Activated naive CD8-positive, alpha-beta T cell treated with anti-CD3 and anti-CD28 coated beads for 36 hours (primary cell): ENCODE measurements around the gene NDUFB2. TPM values are rescaled to one million over a fixed set of nuclear protein-coding genes. Genes with fewer than 3 reads are reported as not detected.
"Not testable (repeated sequence)": the region's sequence is repeated elsewhere in the genome, so short reads cannot be mapped to it uniquely, and the experiment has no call there.

Experiments used
- DNase-seq: peaks from one replicate; pipeline ENCODE4 v3.0.0; 2021
- H3K27ac Mint-ChIP-seq: one replicate; pipeline ENCODE4 v1.8.0; 2022; ENCODE audit warnings: mild to moderate bottlenecking, moderate library complexity, mixed read lengths
- H3K27me3 Mint-ChIP-seq: one replicate; pipeline ENCODE4 v1.8.0; 2022; ENCODE audit warnings: mild to moderate bottlenecking, mixed read lengths
- H3K36me3 Mint-ChIP-seq: one replicate; pipeline ENCODE4 v1.8.0; 2021; ENCODE audit warnings: mild to moderate bottlenecking, mixed read lengths
- H3K4me1 Mint-ChIP-seq: one replicate; pipeline ENCODE4 v1.8.0; 2021; ENCODE audit warnings: mixed read lengths
- H3K4me3 Mint-ChIP-seq: one replicate; pipeline ENCODE4 v1.8.0; 2022; ENCODE audit warnings: mild to moderate bottlenecking, moderate library complexity, mixed read lengths
- H3K9me3 Mint-ChIP-seq: one replicate; pipeline ENCODE4 v1.8.0; 2022; ENCODE audit warnings: mixed read lengths
- total RNA-seq, 2 experiments: library from RNA; stranded (reverse); gene quantifications; one replicate each; pipeline ENCODE4 v1.2.3, GENCODE V29; 2021

Gene NDUFB2
- total RNA-seq, 2 experiments from 2014 or later, result 175 to 196 TPM

DNA sequence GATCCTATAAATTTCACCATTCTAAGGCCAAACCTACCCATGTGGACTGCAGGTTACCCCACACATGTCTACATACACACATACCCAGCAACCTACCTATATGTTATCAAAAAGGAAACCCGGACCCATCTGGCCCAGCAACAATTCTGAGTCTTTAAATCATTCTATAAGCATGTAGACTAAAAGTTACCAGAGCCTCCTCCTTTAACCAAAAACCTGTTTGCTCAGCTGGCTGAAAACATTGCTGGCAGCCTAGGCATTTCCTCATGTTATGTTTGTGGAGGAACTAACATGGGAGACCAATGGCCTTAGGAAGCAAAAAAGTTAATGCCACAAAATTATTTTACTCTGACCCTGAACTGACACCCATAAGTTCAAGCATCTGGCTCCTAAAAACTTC is 29.0 kb upstream of the NDUFB2 start:
- H3K27me3 Mint-ChIP-seq, result no peaks in the 10 kb centered on the region
- no peaks in the 10 kb centered on the region for H3K36me3 Mint-ChIP-seq
- H3K4me3 Mint-ChIP-seq, result no peak overlapping the region
- no peak for DNase-seq
- no peak overlapping the region for H3K27ac Mint-ChIP-seq
- H3K4me1 Mint-ChIP-seq, result peaks cover 5% of the 10 kb centered on the region
- H3K9me3 Mint-ChIP-seq, result peaks cover 1% of the 10 kb centered on the region

DNA sequence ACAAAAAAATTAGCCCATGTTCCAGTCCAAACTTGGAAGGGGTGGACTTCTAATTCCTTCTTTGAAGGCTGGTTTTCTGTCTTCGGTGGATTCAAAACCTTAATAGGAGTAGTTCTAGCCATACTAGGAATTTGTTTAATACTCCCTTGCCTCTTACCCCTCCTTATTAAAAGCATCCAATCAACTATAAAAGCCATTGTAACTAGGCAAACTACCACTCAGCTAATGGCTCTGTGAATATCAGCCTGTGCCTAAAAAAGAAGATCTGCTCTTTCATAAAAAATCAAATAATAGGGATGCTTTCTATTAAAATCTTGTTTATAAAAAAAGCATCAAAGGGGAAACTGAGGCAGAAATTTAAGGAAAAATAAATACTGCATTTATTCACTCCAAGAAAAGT is 27.9 kb upstream of the NDUFB2 start:
- H3K27ac Mint-ChIP-seq, result no peak overlapping the region
- H3K9me3 Mint-ChIP-seq, result no peaks in the 10 kb centered on the region
- no peak for DNase-seq
- no peaks in the 10 kb centered on the region for H3K27me3 Mint-ChIP-seq
- no peak overlapping the region for H3K4me3 Mint-ChIP-seq
- peaks cover 7% of the 10 kb centered on the region for H3K4me1 Mint-ChIP-seq
- H3K36me3 Mint-ChIP-seq, result no peaks in the 10 kb centered on the region

DNA sequence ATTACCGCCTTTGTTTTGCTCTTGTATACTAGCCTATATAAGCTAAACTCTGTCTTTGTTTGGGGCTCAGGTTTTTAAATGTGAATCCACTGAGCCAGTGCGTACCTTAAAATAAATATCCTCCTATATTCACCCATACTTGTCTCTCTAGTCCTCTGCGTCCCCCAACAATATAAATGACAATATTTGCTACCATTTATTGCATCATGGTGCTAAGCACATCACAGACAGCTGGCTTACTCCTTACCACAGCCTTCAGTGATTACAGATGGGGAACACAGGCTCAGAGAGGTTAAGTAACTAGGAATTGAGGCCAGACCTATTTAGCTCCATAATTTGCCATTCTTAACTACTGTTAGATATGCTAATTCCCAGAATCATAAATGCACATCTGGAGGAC is 27.2 kb upstream of the NDUFB2 start:
- no peaks in the 10 kb centered on the region for H3K36me3 Mint-ChIP-seq
- H3K27me3 Mint-ChIP-seq, result no peaks in the 10 kb centered on the region
- H3K4me3 Mint-ChIP-seq, result no peak overlapping the region
- no peaks in the 10 kb centered on the region for H3K9me3 Mint-ChIP-seq
- no peak for DNase-seq
- H3K4me1 Mint-ChIP-seq, result peaks cover 13% of the 10 kb centered on the region
- no peak overlapping the region for H3K27ac Mint-ChIP-seq

DNA sequence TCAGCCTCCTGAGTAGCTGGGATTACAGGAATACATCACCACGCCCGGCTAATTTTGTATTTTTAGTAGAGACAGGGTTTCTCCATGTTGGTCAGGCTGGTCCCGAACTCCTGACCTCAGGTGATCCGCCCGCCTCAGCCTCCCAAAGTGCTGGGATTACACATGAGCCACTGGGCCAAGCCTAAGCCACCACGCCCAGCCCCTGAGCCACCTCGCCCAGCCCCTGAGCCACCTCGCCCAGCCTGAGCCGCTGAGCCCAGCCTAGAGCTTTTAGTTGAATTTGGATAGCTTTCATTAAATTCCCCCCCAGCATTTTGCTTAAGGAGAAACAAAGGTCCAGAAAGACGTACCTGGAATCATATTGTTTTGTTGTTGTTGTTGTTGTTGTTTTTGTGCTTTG is 26.6 kb upstream of the NDUFB2 start:
- not testable (repeated sequence) for H3K27ac Mint-ChIP-seq, DNase-seq, H3K9me3 Mint-ChIP-seq, H3K4me3 Mint-ChIP-seq, H3K27me3 Mint-ChIP-seq, H3K36me3 Mint-ChIP-seq
- H3K4me1 Mint-ChIP-seq, result peaks cover 17% of the 10 kb centered on the region

DNA sequence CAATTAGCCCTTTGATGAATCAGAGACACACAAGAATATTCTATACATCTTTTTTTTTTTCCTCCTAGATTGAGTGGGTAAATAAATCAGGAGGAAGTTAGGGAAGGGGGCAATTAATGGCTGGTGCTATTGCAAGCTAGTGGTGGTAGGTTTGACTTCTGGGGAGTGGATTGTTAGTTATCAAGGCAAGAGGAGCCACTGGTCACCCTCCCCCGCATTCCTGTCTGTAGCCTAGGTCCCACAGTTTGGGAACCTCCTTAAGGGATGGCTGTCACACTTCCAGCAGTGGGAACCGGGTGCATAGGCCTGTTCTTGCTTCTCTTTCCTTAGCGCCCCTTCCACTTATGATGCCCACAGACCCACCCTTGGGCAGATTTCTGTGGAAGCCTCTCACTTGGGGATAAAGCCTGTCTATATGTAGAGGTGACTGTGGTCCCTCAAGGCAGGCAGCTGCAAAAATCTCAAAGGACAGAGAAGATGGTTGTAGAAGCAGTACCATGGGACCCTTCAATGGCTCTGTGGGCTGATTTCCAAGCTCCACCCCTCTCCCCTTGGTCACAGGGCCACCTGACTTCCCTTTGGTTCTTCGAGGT is 26.1 kb upstream of the NDUFB2 start:
- Mint-ChIP-seq H3K4me3 (no peak overlapping the region), H3K27me3 (no peaks in the 10 kb centered on the region), H3K27ac (no peak overlapping the region), H3K9me3 (no peaks in the 10 kb centered on the region), H3K4me1 (peaks cover 21% of the 10 kb centered on the region), H3K36me3 (peaks cover 4% of the 10 kb centered on the region)
- no peak for DNase-seq

DNA sequence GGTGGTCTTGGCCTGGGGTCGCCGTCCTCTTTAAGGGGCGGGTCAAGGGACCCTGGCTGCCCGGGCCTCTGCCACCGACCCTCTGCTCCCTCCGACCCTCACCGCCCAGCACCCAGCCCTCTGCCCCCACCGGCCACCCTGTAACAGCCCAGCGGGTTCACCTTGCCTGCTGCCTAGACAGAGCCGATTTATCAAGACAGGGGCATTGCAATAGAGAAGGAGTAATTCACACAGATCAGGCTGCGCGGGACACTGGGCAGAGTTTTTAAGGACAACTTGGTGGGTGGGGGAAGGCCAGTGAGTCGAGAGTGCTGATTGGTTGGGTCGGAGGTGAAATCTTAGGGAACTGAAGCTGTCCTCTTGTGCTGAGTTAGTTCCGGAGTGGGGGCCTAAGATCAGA is 24.5 kb upstream of the NDUFB2 start:
- Mint-ChIP-seq H3K9me3 (no peaks in the 10 kb centered on the region), H3K27ac (peak overlapping the region; percentile 76), H3K27me3 (no peaks in the 10 kb centered on the region), H3K4me3 (peak overlapping the region; percentile 74), H3K36me3 (peaks cover 10% of the 10 kb centered on the region), H3K4me1 (peaks cover 27% of the 10 kb centered on the region)
- DNase-seq, result no peak

DNA sequence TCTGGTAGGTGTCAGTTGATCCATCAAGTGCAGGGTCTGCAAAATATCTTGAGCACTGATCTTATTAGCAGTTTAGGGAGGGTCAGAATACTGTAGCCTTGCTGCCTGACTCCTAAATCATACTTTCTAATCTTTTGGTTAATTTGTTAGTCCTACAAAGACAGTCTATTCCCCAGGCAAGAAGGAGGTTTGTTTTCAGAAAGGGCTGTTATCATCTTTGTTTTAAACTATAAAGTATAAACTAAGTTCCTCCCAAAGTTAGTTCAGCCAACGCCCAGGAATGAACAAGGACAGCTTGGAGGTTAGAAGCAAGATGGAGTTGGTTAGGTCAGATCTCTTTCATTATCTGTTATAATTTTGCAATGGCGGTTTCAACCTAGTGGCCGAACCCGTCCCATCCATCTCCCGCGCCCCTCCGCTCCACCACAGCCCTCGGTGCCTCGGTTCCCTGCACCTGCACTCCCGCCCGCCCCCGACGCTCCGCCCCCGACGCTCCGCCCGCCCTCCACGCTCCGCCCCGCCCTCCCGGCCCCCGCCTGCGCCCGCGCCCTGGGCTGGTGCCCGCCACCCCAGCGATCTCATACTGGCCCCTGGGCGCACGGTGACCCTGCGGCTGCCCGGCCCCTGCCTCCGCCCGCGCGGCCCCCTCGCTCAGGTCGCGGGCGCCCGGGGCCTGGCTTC is 24.0 kb upstream of the NDUFB2 start, which contains the start of gene ADCK2:
ADCK2 (plus strand) TSS at position 564 of the 681 bp plus-strand sequence. CDS start 386 bp downstream, outside the sequence.
- H3K27me3 Mint-ChIP-seq, result no peaks in the 10 kb centered on the region
- peaks cover 10% of the 10 kb centered on the region for H3K36me3 Mint-ChIP-seq
- DNase-seq, result peak; percentile 65
- H3K4me1 Mint-ChIP-seq, result peaks cover 27% of the 10 kb centered on the region
- H3K27ac Mint-ChIP-seq, result peak within 1 kb of the TSS; percentile 76
- no peaks in the 10 kb centered on the region for H3K9me3 Mint-ChIP-seq
- peak within 1 kb of the TSS; percentile 89 for H3K4me3 Mint-ChIP-seq

DNA sequence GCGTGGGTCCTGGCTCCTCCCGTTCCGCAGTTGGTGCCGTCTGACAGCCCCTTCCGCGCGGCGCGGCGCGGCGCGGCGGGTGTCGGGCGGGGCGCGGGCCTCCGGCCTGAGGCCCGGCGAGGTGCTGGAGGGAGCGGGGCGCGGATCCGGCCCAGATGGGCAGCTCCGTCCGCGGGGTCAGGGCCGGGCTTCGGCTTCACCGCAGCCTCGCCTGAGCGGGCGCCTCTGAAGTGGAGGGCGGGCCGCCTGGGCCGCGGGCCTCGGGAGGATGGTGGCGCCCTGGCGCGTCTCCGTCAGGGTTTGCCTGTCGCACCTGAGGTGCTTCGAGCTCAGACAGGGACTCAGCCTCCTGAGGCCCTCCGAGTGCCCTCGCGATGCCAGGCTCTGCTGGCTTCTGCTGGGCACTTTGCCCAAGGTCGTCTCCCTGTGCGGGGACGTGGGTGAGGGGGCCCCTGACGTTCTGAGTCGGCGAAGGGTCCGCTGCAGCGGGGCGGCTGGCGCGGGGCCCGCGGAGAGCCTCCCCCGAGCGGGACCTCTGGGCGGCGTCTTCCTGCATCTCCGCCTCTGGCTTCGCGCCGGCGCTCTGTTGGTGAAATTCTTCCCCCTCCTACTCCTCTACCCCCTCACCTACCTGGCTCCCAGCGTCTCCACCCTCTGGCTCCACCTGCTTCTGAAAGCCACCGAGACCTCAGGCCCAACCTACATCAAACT is 23.3 kb upstream of the NDUFB2 start:
- Mint-ChIP-seq H3K4me1 (peaks cover 27% of the 10 kb centered on the region), H3K4me3 (peak overlapping the region; percentile 89), H3K9me3 (no peaks in the 10 kb centered on the region), H3K27me3 (no peaks in the 10 kb centered on the region), H3K27ac (peak overlapping the region; percentile 76), H3K36me3 (peaks cover 10% of the 10 kb centered on the region)
- DNase-seq, result peak; percentile 63

DNA sequence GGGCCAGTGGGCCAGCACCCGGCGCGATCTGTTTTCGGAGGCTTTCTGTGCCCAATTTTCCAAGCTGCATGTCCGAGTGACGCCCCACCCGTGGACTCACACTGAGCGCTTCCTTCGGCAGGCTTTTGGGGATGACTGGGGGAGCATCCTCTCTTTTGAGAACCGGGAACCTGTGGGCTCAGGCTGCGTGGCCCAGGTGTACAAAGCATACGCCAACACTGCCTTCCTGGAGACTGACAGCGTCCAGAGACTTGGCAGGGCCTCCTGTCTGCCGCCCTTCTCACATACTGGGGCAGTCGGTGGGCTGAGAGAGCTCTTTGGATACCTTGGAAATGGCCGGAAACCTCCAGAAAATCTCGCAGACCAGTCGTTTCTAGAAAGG is 22.7 kb upstream of the NDUFB2 start:
- Mint-ChIP-seq H3K36me3 (peaks cover 14% of the 10 kb centered on the region), H3K4me1 (peaks cover 27% of the 10 kb centered on the region), H3K9me3 (no peaks in the 10 kb centered on the region), H3K27me3 (no peaks in the 10 kb centered on the region), H3K27ac (peak overlapping the region; percentile 76), H3K4me3 (peak overlapping the region; percentile 89)
- DNase-seq, result no peak

DNA sequence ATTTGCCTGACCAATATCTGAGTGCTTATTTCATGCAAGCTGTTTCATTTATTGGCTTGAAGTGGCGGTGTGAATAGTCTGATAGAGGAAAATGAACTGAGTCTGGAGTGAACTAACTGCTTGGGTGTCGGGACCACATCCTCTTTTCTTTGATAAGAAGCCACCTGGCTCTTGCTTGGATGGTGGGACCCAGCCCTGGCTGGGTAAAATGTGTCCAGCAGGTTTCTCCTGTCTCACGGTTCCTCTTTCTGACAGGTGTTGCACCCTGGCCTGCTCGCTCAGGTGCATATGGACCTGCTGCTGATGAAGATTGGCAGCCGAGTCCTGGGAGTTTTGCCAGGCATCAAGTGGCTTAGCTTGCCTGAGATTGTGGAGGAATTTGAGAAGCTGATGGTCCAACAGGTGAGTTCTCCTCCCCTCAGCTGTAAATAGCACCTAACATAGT is 22.1 kb upstream of the NDUFB2 start:
- no peak for DNase-seq
- peak overlapping the region; percentile 89 for H3K4me3 Mint-ChIP-seq
- no peak overlapping the region for H3K27ac Mint-ChIP-seq
- peaks cover 20% of the 10 kb centered on the region for H3K36me3 Mint-ChIP-seq
- H3K4me1 Mint-ChIP-seq, result peaks cover 27% of the 10 kb centered on the region
- H3K9me3 Mint-ChIP-seq, result no peaks in the 10 kb centered on the region
- no peaks in the 10 kb centered on the region for H3K27me3 Mint-ChIP-seq

DNA sequence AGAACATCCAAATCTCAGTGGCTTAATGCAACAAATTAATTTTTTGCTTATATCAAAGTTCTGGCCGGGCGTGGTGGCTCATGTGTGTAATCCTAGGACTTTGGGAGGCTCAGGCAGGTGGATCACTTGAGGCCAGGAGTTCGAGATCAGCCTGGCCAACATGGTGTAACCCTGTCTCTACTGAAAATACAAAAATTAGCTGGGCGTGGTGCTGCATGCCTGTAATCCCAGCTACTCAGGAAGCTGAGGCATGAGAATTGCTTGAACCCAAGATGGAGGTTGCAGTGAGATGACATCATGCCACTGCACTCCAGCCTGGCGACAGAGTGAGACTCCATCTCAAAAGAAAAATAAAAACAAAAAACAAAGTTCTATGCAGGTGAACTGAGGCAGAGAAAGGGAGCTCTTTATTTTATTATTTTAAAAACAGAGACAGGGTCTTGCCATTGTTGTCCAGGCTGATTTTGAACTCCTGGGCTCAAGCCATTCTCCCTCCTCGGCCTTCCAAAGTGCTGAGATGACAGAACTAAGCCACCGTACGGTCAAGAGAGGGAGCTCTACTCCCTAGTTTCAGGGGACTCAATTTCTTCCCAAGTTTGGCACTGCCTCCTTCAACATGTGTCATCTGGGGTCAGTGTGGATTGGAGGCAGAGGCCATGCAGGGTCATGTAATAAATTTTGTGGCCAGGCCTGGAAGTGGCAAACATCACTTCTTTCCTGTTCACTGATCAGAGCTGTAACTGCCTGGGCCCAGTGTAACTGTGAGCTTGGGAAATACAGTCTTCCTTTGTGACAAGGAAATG is 21.4 kb upstream of the NDUFB2 start:
- peaks cover 27% of the 10 kb centered on the region for H3K4me1 Mint-ChIP-seq
- H3K27me3 Mint-ChIP-seq, result no peaks in the 10 kb centered on the region
- peak overlapping the region; percentile 89 for H3K4me3 Mint-ChIP-seq
- no peaks in the 10 kb centered on the region for H3K9me3 Mint-ChIP-seq
- DNase-seq, result no peak
- H3K27ac Mint-ChIP-seq, result peak overlapping the region; percentile 26
- peaks cover 22% of the 10 kb centered on the region for H3K36me3 Mint-ChIP-seq

DNA sequence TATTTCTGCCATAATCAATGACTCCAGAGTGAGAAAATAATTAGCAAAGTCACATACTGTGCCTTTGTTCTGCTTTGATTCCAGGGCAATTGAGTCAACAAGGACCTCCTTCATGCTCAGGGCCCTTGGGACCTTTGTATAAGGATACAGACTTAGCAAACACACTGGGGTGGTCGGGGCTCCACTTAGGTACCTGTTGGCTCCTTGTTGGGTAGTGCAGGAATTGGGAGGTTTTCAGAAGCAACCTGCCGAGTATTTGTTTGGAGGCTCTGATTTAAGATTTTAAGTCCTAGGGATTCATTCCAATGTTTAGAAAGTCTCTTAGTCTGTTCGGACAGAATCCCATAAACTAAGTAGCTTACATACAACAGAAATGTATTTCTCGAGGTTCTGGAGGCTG is 20.8 kb upstream of the NDUFB2 start:
- H3K4me3 Mint-ChIP-seq, result no peak overlapping the region
- H3K4me1 Mint-ChIP-seq, result peaks cover 27% of the 10 kb centered on the region
- peaks cover 25% of the 10 kb centered on the region for H3K36me3 Mint-ChIP-seq
- no peak overlapping the region for H3K27ac Mint-ChIP-seq
- DNase-seq, result no peak
- no peaks in the 10 kb centered on the region for H3K27me3 Mint-ChIP-seq
- no peaks in the 10 kb centered on the region for H3K9me3 Mint-ChIP-seq

DNA sequence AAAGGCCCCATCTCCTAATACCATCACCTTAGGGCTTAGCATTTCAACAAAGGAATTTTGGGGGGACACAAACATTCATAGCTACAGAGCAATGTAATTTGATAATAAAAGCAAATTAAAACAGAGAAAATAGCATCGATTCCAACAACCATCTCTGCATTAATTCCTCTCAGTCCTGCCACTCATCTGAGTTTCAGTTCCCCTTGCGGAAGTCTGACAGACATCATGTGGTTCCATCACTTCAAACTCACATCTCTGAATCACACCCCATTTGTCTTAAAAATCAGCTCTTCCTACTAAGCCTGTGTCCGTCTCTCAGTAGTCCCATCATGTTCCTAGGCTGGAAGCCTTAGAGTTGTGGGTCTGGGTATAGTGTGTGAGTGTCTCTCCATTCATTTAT is 20.2 kb upstream of the NDUFB2 start:
- no peak overlapping the region for H3K4me3 Mint-ChIP-seq

DNA sequence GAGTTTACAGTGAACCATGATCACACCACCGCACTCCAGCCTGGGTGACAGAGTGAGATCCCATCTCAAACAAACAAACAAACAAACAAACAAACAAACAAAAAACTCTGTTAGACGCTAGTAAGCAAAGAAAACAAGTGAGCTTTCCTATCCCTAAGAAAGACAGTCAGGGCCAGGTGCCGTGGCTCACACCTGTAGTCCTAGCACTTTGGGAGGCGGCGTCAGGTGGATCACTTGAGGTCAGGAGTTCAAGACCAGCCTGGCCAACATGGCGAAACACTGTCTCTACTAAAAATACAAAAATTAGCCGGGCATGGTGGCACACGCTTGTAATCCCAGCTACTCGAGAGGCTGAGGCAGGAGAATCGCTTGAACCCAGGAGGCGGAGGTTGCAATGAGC is 19.6 kb upstream of the NDUFB2 start:
- not testable (repeated sequence) for DNase-seq

More for the DNA sequence above, 20.2 kb upstream of the NDUFB2 start:
- Mint-ChIP-seq H3K4me1 (peaks cover 27% of the 10 kb centered on the region), H3K36me3 (peaks cover 29% of the 10 kb centered on the region), H3K9me3 (no peaks in the 10 kb centered on the region), H3K27me3 (no peaks in the 10 kb centered on the region), H3K27ac (no peak overlapping the region)
- no peak for DNase-seq

DNA sequence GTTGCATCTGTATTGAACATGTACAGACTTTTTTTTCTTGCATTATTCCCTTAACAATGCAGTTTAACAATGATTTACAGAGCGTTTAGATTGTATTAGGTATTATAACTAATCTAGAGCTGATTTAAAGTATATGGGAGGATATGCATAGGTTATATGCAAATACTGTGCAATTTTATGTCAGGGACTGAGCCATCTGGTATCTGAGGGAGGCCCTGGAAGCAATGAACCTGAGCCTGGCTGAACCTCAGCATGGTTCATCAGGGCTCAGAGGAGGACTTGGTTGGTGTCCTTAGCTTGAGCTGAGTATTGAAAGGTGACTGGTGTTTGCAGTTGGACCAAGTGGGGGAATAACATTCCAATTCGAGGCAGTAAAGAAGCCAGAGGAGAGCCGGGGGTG is 19.0 kb upstream of the NDUFB2 start:
- no peak for DNase-seq

More for the DNA sequence above, 19.6 kb upstream of the NDUFB2 start:
- H3K4me3 Mint-ChIP-seq, H3K9me3 Mint-ChIP-seq, H3K27me3 Mint-ChIP-seq, H3K27ac Mint-ChIP-seq: not testable (repeated sequence)
- Mint-ChIP-seq H3K4me1 (peaks cover 27% of the 10 kb centered on the region), H3K36me3 (peaks cover 29% of the 10 kb centered on the region)

More for the DNA sequence above, 19.0 kb upstream of the NDUFB2 start:
- no peak overlapping the region for H3K4me3 Mint-ChIP-seq
- H3K9me3 Mint-ChIP-seq, result no peaks in the 10 kb centered on the region
- H3K27me3 Mint-ChIP-seq, result no peaks in the 10 kb centered on the region
- H3K36me3 Mint-ChIP-seq, result peaks cover 29% of the 10 kb centered on the region
- H3K4me1 Mint-ChIP-seq, result peaks cover 22% of the 10 kb centered on the region
- H3K27ac Mint-ChIP-seq, result no peak overlapping the region
